CD4-positive, CD25-positive, alpha-beta regulatory T cell (primary cell): ENCODE data around the gene C4B. TPM values are rescaled to one million over a fixed set of nuclear protein-coding genes. Genes with fewer than 3 reads are reported as not detected.
"Not testable (repeated sequence)": the region's sequence is repeated elsewhere in the genome, so short reads cannot be mapped to it uniquely, and the experiment has no call there.

Experiments used
- ATAC-seq, 2 donors: fragments of 150-1000 bp; cut with Tn5 transposase; one replicate each; pipeline ENCODE4 v1.10.0; 2021; ENCODE audit warnings: low read depth in 2 of 2, moderate number of reproducible peaks in 2 of 2, moderate library complexity in 1 of 2
- DNase-seq, 3 donors: peaks; one replicate each; pipeline versions ENCODE4 v3.0.0 to v3.0.0-alpha.2; 2012 to 2022; ENCODE audit warnings: mixed read lengths in 1 of 3
- H3K27ac ChIP-seq: one replicate; pipeline ENCODE4 v1.7.0; 2013; ENCODE audit warnings: mild to moderate bottlenecking, low read length; ENCODE audit not compliant: insufficient read depth, poor library complexity, severe bottlenecking
- H3K27me3 ChIP-seq: one replicate; pipeline ENCODE4 v1.7.0; 2013; ENCODE audit warnings: low read length; ENCODE audit not compliant: control insufficient read depth, insufficient read depth
- H3K36me3 ChIP-seq: one replicate; pipeline ENCODE4 v1.7.0; 2013; ENCODE audit warnings: mild to moderate bottlenecking, low read length, moderate library complexity; ENCODE audit not compliant: control insufficient read depth, insufficient read depth
- H3K4me1 ChIP-seq: 2 replicates; pipeline ENCODE4 v1.7.0; 2013; ENCODE audit warnings: mild to moderate bottlenecking, low read length; ENCODE audit not compliant: insufficient read depth, control insufficient read depth, poor library complexity, severe bottlenecking
- H3K4me3 ChIP-seq: one replicate; pipeline ENCODE4 v1.7.0; 2013; ENCODE audit warnings: low read depth, mild to moderate bottlenecking, low read length, moderate library complexity
- H3K9me3 ChIP-seq, 2 experiments: 1 replicate in 1 of 2; 2 replicates in 1 of 2; pipeline ENCODE4 v1.7.0; 2013; ENCODE audit warnings: low read length in 2 of 2, mild to moderate bottlenecking in 1 of 2, moderate library complexity in 1 of 2; ENCODE audit not compliant: control insufficient read depth in 2 of 2
- H3K27ac Mint-ChIP-seq, 3 donors: one replicate each; pipeline ENCODE4 v1.8.0; 2020 to 2022; ENCODE audit warnings: mild to moderate bottlenecking in 3 of 3, mixed read lengths in 3 of 3, moderate library complexity in 2 of 3
- H3K27me3 Mint-ChIP-seq: one replicate; pipeline ENCODE4 v1.8.0; 2022; ENCODE audit warnings: mild to moderate bottlenecking, mixed read lengths
- H3K36me3 Mint-ChIP-seq: one replicate; pipeline ENCODE4 v1.8.0; 2020; ENCODE audit warnings: mixed read lengths
- H3K4me1 Mint-ChIP-seq, 4 donors: one replicate each; pipeline ENCODE4 v1.8.0; 2020 to 2022; ENCODE audit warnings: mixed read lengths in 4 of 4, mild to moderate bottlenecking in 1 of 4
- H3K4me3 Mint-ChIP-seq, 4 donors: one replicate each; pipeline ENCODE4 v1.8.0; 2020 to 2022; ENCODE audit warnings: mild to moderate bottlenecking in 4 of 4, mixed read lengths in 4 of 4, moderate library complexity in 3 of 4
- H3K9me3 Mint-ChIP-seq, 7 donors: one replicate each; pipeline ENCODE4 v1.8.0; 2020 to 2022; ENCODE audit warnings: mixed read lengths in 7 of 7, mild to moderate bottlenecking in 3 of 7, moderate library complexity in 2 of 7
- polyA plus RNA-seq, 4 donors: library from polyadenylated mRNA; unstranded; fragments of 300-500 nt; fragmentation: Illumina TruSeq; gene quantifications; one replicate each; pipeline ENCODE4 v1.2.3, GENCODE V29; 2021
- total RNA-seq: library from RNA; stranded (reverse); gene quantifications from one replicate; pipeline ENCODE4 v1.2.3, GENCODE V29; 2022

C4B gene
- total and polyA plus RNA-seq, 5 donors from 2014 or later, result 0.52 to 3.6 TPM; not detected in 3

- DNase-seq (no peak), ATAC-seq (no peak)
- Mint-ChIP-seq H3K27ac (no peak overlapping the region), H3K9me3 (no peaks in the 10 kb centered on the region), H3K4me1 (peaks cover 0 to 7% (median 0%) of the 10 kb centered on the region in 4 donors), H3K4me3 (no peak overlapping the region), H3K36me3 (no peaks in the 10 kb centered on the region), H3K27me3 (peaks cover 4% of the 10 kb centered on the region)
- Histone ChIP-seq H3K9me3 (no peaks in the 10 kb centered on the region), H3K27ac (no peak overlapping the region), H3K4me1 (peaks cover 6% of the 10 kb centered on the region), H3K4me3 (no peak overlapping the region), H3K27me3 (no peaks in the 10 kb centered on the region), H3K36me3 (no peaks in the 10 kb centered on the region)
These were observed 32.0 kb downstream of the C4B start for GRCh38 chr6:32046450-32047083.

DNA sequence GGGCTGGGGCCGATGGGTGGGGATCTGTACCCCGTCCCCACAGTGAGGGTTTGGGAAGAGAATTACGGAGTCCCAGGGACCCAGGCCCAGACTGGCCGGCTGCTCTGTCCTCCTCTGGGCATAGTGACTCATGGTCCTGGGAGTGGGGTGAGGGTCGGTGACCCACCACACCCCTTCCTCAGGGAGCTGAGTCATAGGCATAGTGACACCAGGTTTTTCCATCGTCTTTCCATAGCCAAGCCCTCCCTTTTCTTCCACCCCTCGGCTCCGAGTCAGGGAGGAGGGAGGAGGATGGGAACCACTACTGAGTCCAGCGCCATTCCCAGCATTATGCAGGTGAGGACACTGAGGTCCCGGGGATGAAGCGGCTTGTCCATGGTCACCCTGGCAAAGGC lies 32.5 kb downstream of the C4B start:
- no peaks in the 10 kb centered on the region for H3K36me3 ChIP-seq
- no peak overlapping the region for H3K27ac Mint-ChIP-seq
- H3K4me1 ChIP-seq, result peaks cover 6% of the 10 kb centered on the region
- H3K27me3 ChIP-seq, result no peaks in the 10 kb centered on the region
- no peaks in the 10 kb centered on the region for H3K36me3 Mint-ChIP-seq
- no peak overlapping the region for H3K4me3 ChIP-seq
- no peaks in the 10 kb centered on the region for H3K9me3 Mint-ChIP-seq
- H3K4me1 Mint-ChIP-seq, result peaks cover 0 to 7% (median 0%) of the 10 kb centered on the region in 4 donors
- ATAC-seq, result no peak
- H3K27ac ChIP-seq, result no peak overlapping the region
- no peak for DNase-seq
- H3K27me3 Mint-ChIP-seq, result peaks cover 4% of the 10 kb centered on the region
- H3K4me3 Mint-ChIP-seq, result no peak overlapping the region
- no peaks in the 10 kb centered on the region for H3K9me3 ChIP-seq

DNA sequence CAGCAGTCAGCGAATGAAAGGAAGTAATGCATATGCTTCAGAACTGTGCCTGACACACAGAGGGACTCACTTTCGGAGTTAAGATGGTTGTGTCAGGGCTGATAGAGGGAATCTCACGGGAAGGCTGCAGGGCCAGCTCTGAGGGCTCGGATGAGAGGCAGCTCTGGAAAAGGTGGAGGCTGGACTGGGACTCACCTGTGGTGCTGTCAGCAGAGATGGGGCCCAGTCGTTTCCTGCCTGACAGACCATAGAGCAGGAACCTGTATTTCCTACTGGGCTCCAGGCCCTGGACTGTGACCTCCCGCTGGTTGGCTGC lies 32.9 kb downstream of the C4B start:
- Histone ChIP-seq H3K4me1 (peaks cover 6% of the 10 kb centered on the region), H3K36me3 (no peaks in the 10 kb centered on the region), H3K9me3 (no peaks in the 10 kb centered on the region), H3K27me3 (no peaks in the 10 kb centered on the region), H3K4me3 (no peak overlapping the region), H3K27ac (no peak overlapping the region)
- peaks cover 4% of the 10 kb centered on the region for H3K27me3 Mint-ChIP-seq
- H3K36me3 Mint-ChIP-seq, result no peaks in the 10 kb centered on the region
- H3K9me3 Mint-ChIP-seq, result no peaks in the 10 kb centered on the region
- H3K4me3 Mint-ChIP-seq, result no peak overlapping the region
- no peak for DNase-seq
- H3K27ac Mint-ChIP-seq, result no peak overlapping the region
- ATAC-seq, result no peak
- peaks cover 0 to 7% (median 0%) of the 10 kb centered on the region in 4 donors for H3K4me1 Mint-ChIP-seq

GRCh38 chr6:32047855-32048766 lies 33.5 kb downstream of the C4B start:
- H3K27ac Mint-ChIP-seq, result no peak overlapping the region
- ATAC-seq (peak; percentile 40 to 48), DNase-seq (peak; percentile 28 to 55 (median 49))
- Histone ChIP-seq H3K27me3 (no peaks in the 10 kb centered on the region), H3K4me1 (peaks cover 6% of the 10 kb centered on the region), H3K36me3 (no peaks in the 10 kb centered on the region), H3K27ac (no peak overlapping the region), H3K4me3 (no peak overlapping the region), H3K9me3 (no peaks in the 10 kb centered on the region)
- H3K27me3 Mint-ChIP-seq, result peaks cover 4% of the 10 kb centered on the region
- peaks cover 0 to 7% (median 0%) of the 10 kb centered on the region in 4 donors for H3K4me1 Mint-ChIP-seq
- no peak overlapping the region for H3K4me3 Mint-ChIP-seq
- H3K36me3 Mint-ChIP-seq, result no peaks in the 10 kb centered on the region
- no peaks in the 10 kb centered on the region for H3K9me3 Mint-ChIP-seq

GRCh38 chr6:32049149-32049548 lies 34.6 kb downstream of the C4B start:
- not testable (repeated sequence) for H3K27me3 ChIP-seq, H3K4me1 Mint-ChIP-seq, ATAC-seq, H3K36me3 ChIP-seq, H3K4me1 ChIP-seq, DNase-seq, H3K4me3 ChIP-seq, H3K9me3 Mint-ChIP-seq, H3K4me3 Mint-ChIP-seq, H3K27me3 Mint-ChIP-seq, H3K9me3 ChIP-seq, H3K36me3 Mint-ChIP-seq, H3K27ac ChIP-seq
- H3K27ac Mint-ChIP-seq, result peak overlapping the region in 1 of 3 donors; percentile 46

GRCh38 chr6:32049736-32050135 lies 35.1 kb downstream of the C4B start:
- H3K4me1 Mint-ChIP-seq, H3K27ac Mint-ChIP-seq: not testable (repeated sequence)

GRCh38 chr6:32050562-32050961 lies 36.0 kb downstream of the C4B start:
- H3K27me3 Mint-ChIP-seq, result peaks cover 4% of the 10 kb centered on the region
- peaks cover 0 to 7% (median 0%) of the 10 kb centered on the region in 4 donors for H3K4me1 Mint-ChIP-seq
- no peaks in the 10 kb centered on the region for H3K27me3 ChIP-seq
- H3K27ac Mint-ChIP-seq, result peak overlapping the region in 2 of 3 donors; percentile 48 to 63
- H3K4me1 ChIP-seq, result peaks cover 6% of the 10 kb centered on the region
- no peaks in the 10 kb centered on the region for H3K9me3 ChIP-seq
- no peaks in the 10 kb centered on the region for H3K36me3 ChIP-seq
- no peak for DNase-seq
- H3K4me3 ChIP-seq, result no peak overlapping the region
- no peaks in the 10 kb centered on the region for H3K9me3 Mint-ChIP-seq
- H3K4me3 Mint-ChIP-seq, result no peak overlapping the region
- H3K27ac ChIP-seq, result no peak overlapping the region
- ATAC-seq, result no peak
- no peaks in the 10 kb centered on the region for H3K36me3 Mint-ChIP-seq

More at GRCh38 chr6:32049736-32050135, 35.1 kb downstream of the C4B start:
- not testable (repeated sequence) for H3K4me1 ChIP-seq, H3K4me3 Mint-ChIP-seq, H3K27ac ChIP-seq, H3K9me3 ChIP-seq, H3K36me3 ChIP-seq, H3K4me3 ChIP-seq, H3K36me3 Mint-ChIP-seq, H3K27me3 Mint-ChIP-seq, ATAC-seq, DNase-seq, H3K9me3 Mint-ChIP-seq, H3K27me3 ChIP-seq

DNA sequence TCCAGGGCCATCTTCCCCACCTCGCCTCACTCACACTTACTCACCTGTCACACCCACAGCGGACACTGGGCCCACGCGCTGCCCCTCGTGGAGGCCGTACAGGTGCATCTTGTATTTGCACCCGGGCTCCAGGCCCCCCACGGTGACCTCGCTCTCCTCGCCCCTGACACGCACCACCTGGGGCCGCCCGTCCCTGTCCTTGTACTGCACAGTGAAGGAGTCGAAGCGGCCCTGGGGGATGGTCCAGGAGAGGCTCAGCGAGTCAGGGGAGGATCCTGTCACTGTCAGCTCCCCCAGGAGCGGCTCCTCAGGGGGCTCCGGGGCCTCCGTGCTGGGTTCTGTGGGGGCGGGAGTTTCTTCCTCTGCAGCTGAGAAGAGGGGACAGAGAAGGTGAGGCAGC lies 38.0 kb downstream of the C4B start:
- H3K27me3 Mint-ChIP-seq, H3K27me3 ChIP-seq, H3K4me3 ChIP-seq, H3K9me3 Mint-ChIP-seq, H3K9me3 ChIP-seq, H3K4me3 Mint-ChIP-seq, DNase-seq, H3K4me1 Mint-ChIP-seq, ATAC-seq, H3K36me3 ChIP-seq, H3K27ac Mint-ChIP-seq, H3K36me3 Mint-ChIP-seq, H3K27ac ChIP-seq, H3K4me1 ChIP-seq: not testable (repeated sequence)
